ENCODE measurements around the gene AP5Z1.
"Not testable (repeated sequence)": the region's sequence is repeated elsewhere in the genome, so short reads cannot be mapped to it uniquely, and the experiment has no call there.

The AP5Z1 gene

GRCh38 chr7:4800926-4801838 is 25.8 kb downstream of the AP5Z1 start:
- DNase-seq (ENCODE audit: low read depth in 1 of 2, low spot score in 1 of 2), result no peak

GRCh38 chr7:4801839-4802231 is 26.4 kb downstream of the AP5Z1 start:
- no peak for DNase-seq (ENCODE audit: low read depth in 1 of 2, low spot score in 1 of 2)

- DNase-seq (ENCODE audit: low read depth in 1 of 2, low spot score in 1 of 2), result not testable (repeated sequence)
Observed at GRCh38 chr7:4802577-4802976, 27.2 kb downstream of the AP5Z1 start.

GRCh38 chr7:4803397-4804241 is 28.2 kb downstream of the AP5Z1 start:
- DNase-seq (ENCODE audit: low read depth in 1 of 2, low spot score in 1 of 2), result no peak

GRCh38 chr7:4805110-4805983 is 29.9 kb downstream of the AP5Z1 start:
- DNase-seq (ENCODE audit: low read depth in 1 of 2, low spot score in 1 of 2), result no peak

- DNase-seq (ENCODE audit: low read depth in 1 of 2, low spot score in 1 of 2), result no peak
Observed at GRCh38 chr7:4805984-4806300, 30.5 kb downstream of the AP5Z1 start.

- no peak for DNase-seq (ENCODE audit: low read depth in 1 of 2, low spot score in 1 of 2)
Observed at GRCh38 chr7:4806983-4807597, 31.7 kb downstream of the AP5Z1 start.

GRCh38 chr7:4807598-4808016 is 32.2 kb downstream of the AP5Z1 start:
- DNase-seq (ENCODE audit: low read depth in 1 of 2, low spot score in 1 of 2), result no peak

GRCh38 chr7:4808026-4808425 is 32.6 kb downstream of the AP5Z1 start:
- DNase-seq (ENCODE audit: low read depth in 1 of 2, low spot score in 1 of 2), result no peak

GRCh38 chr7:4808565-4808964 is 33.1 kb downstream of the AP5Z1 start:
- no peak for DNase-seq (ENCODE audit: low read depth in 1 of 2, low spot score in 1 of 2)

- DNase-seq (ENCODE audit: low read depth in 1 of 2, low spot score in 1 of 2), result no peak
Observed at GRCh38 chr7:4809091-4809591, 33.7 kb downstream of the AP5Z1 start.

- DNase-seq (ENCODE audit: low read depth in 1 of 2, low spot score in 1 of 2), result no peak
Observed at GRCh38 chr7:4809666-4810065, 34.2 kb downstream of the AP5Z1 start.

- no peak for DNase-seq (ENCODE audit: low read depth in 1 of 2, low spot score in 1 of 2)
Observed at GRCh38 chr7:4814433-4814832, 39.0 kb downstream of the AP5Z1 start.

GRCh38 chr7:4815121-4815520 is 39.7 kb downstream of the AP5Z1 start:
- DNase-seq (ENCODE audit: low read depth in 1 of 2, low spot score in 1 of 2), result no peak

- DNase-seq (ENCODE audit: low read depth in 1 of 2, low spot score in 1 of 2), result no peak
Observed at GRCh38 chr7:4815609-4816418, 40.4 kb downstream of the AP5Z1 start.

- no peak for DNase-seq (ENCODE audit: low read depth in 1 of 2, low spot score in 1 of 2)
Observed at GRCh38 chr7:4816419-4817080, 41.1 kb downstream of the AP5Z1 start.

- DNase-seq (ENCODE audit: low read depth in 1 of 2, low spot score in 1 of 2), result no peak
Observed at GRCh38 chr7:4817178-4817901, 41.9 kb downstream of the AP5Z1 start.

- DNase-seq (ENCODE audit: low read depth in 1 of 2, low spot score in 1 of 2), result no peak
Observed at GRCh38 chr7:4818000-4818794, 42.8 kb downstream of the AP5Z1 start.
